C4-2B (cell line): ENCODE results near the gene ATRNL1.

Experiments
- CTCF ChIP-seq: fragments of 450-650 bp; conservative IDR thresholded peaks from 2 replicates; pipeline ENCODE4 v1.5.1; 2017; ENCODE audit warnings: mild to moderate bottlenecking
- ZFX ChIP-seq: fragments of 450-650 bp; IDR thresholded peaks from 2 replicates; pipeline ENCODE4 v1.6.1; 2017

DNA sequence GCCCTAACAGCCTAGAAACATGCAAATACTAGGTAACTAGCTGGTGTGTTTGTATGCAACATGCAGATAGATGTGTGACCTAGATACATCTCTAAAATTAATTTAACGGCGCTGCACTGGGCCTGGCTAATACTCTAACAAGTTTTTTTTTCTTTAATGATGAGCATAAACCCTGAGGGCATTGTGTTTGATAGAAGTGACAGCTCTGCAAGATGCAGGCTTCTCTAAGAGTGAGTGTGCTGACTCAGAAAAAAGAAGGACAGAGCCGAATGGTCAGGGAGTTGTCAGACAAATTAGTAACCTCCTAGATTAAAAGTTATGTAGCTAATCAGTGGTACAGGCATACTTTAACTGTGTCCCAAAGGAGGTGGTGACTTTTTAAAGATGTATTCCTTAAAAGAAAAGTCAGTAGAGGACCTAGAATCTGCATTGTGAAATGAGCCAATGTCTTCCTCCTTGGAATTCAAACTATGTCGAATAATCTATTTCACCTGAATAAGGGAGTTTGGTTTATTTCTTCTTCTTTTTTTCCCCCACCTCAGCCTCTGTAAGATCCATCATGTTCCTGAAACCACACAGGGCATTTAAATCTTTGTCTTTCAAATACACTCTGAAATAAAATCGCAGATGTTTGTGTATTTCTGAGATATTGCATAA lies 864.7 kb downstream of the ATRNL1 start:
- TF ChIP-seq CTCF (no peak), ZFX (no peak)
